HAP-1 (cell line): ENCODE results near the gene C1QTNF8.
A peak's percentile ranks its signal among the peaks of the same experiment; 100 is the strongest.

Experiments
- DNase-seq, 2 experiments: peaks; one replicate each; pipeline ENCODE4 v3.0.0-alpha.2; 2016 to 2020; ENCODE audit warnings: low spot score in 2 of 2
- H3K27me3 ChIP-seq: fragments of 250-450 bp; sonication (Bioruptor Pico); 2 replicates; pipeline ENCODE4 v1.5.1; 2020; ENCODE audit warnings: low read depth, mild to moderate bottlenecking, moderate library complexity
- H3K36me3 ChIP-seq: fragments of 250-450 bp; sonication (Bioruptor Pico); replicated peaks from 2 replicates; pipeline ENCODE4 v1.5.1; 2020; ENCODE audit warnings: mild to moderate bottlenecking
- H3K4me1 ChIP-seq: fragments of 250-450 bp; sonication (Bioruptor Pico); 2 replicates; pipeline ENCODE4 v1.5.1; 2020; ENCODE audit warnings: mild to moderate bottlenecking
- H3K4me3 ChIP-seq: fragments of 250-450 bp; sonication (Bioruptor Pico); 2 replicates; pipeline ENCODE4 v1.5.1; 2020; ENCODE audit warnings: mild to moderate bottlenecking, moderate library complexity
- H3K9me3 ChIP-seq: fragments of 250-450 bp; sonication (Bioruptor Pico); 2 replicates; pipeline ENCODE4 v1.5.1; 2020; ENCODE audit warnings: mild to moderate bottlenecking, moderate library complexity
- in situ Hi-C: fragments of 300-500 bp; cut with MboI; formaldehyde crosslinking; loops from 3 replicates; pipeline ENCODE4 v1.14.3; 2020; ENCODE audit warnings: low sequenced_read_pairs, inconsistent platforms, mixed read lengths

The C1QTNF8 gene

DNA sequence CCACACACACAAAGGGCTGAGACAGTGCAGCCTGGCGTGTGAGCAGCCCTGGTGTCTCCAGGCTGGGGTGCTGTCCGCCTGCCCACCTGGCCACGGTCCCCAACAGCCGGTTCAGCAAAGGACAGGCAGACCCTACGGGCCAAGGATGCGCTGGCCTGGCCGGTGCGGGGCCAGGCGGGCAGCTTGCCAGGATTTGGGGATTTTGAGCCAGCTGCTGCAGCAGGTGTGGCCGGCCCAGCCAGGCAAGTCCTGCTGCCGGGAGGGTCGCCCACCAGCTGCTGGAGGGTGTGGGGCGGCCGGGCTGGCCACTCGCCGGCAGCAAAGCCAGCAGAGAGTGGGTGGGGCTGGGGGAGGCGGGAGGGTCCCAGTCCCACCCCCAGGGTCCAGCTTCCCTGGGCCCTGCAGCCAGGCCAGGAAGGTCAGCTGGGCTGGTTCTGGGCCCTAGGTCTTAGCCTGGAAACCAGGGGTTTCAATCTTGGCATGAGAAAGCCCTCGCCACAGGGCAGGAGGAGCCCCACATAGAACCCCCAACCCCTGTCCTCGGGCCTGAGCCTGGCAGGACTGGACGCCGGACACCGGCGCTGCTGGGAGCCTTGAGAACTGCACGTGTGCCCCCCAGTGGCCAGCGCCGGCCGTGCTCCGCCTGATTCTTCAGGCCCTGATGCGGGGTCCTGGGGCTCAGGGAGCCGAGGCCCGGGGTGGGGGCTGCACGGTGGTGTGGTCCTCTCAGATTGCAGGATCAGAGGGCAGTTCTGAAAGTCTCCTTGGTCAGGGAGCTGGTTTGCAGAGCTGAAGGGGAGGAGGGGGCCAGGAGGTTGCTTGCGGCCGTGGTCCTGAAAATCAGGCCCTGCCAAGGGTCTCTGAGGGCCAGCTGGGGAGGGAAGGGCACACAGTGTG lies 41.1 kb downstream of the C1QTNF8 start:
- Histone ChIP-seq H3K9me3 (no peaks in the 10 kb centered on the region), H3K4me3 (no peak overlapping the region), H3K36me3 (no peaks in the 10 kb centered on the region), H3K27me3 (no peaks in the 10 kb centered on the region), H3K4me1 (no peaks in the 10 kb centered on the region)
- DNase-seq, result peak; percentile 26 to 77
- in situ Hi-C loops, result no loop called here

DNA sequence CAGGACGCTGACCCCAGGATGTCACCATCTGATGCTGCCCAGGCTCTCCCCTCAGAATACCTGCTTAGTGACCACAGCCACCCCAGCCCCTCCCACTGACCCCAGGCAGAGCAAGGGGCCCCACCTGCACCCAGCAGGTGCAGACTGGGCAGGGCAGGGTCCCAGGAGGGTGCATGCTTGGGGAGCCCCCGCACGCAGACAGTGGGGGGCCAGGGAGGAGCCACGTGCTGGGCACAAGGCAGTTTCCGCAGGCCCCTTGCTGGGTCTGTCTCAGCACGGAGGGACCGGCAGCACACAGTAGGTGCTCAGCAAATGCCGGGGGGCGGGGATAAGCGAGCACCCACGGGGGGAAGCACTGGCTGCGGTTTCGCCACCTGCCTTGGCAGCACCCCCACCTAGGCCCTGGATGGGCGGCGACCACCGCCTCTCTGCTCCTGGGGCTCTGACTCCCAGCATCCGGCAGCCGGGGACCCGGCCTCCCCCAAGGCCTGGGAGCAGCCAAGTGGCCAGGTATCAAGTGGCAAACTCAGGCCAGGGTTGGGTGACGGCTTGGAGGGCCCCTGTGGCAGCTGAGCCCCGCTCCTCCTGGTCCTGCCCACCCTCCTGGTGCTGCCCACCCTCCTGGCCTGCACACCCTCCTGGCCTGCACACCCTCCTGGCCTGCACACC lies 42.2 kb downstream of the C1QTNF8 start:
- no peak for DNase-seq
- H3K9me3 ChIP-seq, result no peaks in the 10 kb centered on the region
- in situ Hi-C loops, result no loop called here
- H3K4me3 ChIP-seq, result no peak overlapping the region
- no peaks in the 10 kb centered on the region for H3K36me3 ChIP-seq
- no peaks in the 10 kb centered on the region for H3K4me1 ChIP-seq
- no peaks in the 10 kb centered on the region for H3K27me3 ChIP-seq

DNA sequence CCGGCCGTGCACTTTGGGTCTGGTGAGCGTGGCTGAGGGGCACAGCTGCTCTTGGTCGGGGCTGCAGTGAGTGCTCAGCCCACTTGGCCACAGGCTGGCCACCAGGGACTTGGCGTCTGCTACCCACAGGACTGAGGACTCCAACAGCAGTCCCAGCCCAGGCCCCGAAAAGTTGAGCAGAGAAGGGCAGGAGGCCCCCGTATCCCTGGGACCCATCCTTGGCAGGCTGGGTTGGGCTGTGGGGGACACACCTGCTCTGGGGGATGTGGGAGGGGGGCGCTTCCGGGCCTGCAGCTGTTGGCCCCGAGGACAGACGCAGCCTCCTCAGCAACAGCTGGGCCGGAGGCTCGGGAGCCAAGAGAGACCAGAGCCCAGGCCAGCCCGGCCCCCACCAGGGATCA lies 42.9 kb downstream of the C1QTNF8 start:
- Histone ChIP-seq H3K36me3 (no peaks in the 10 kb centered on the region), H3K9me3 (no peaks in the 10 kb centered on the region), H3K27me3 (no peaks in the 10 kb centered on the region), H3K4me3 (no peak overlapping the region), H3K4me1 (peaks cover 2% of the 10 kb centered on the region)
- DNase-seq, result no peak
- in situ Hi-C loops, result no loop called here

DNA sequence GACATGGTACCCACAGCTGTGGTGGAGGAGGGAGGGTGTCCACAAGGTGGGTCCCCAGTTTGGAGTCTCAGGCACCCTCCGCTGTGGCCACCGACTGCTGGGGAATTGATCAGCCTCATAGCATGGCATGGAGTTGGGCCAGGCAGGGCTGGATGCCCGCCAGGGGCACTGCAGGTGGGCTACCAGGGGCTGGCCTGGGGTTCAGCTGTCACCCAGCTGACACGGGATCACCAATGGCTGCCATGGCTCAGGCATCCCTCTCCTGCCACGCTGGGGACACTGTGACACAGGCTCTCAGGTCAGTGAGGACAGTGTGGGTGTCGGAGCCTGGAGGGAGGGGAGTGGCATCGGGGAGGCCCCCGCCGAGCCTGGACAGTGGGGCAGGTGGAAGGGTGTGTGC lies 43.3 kb downstream of the C1QTNF8 start:
- DNase-seq, result no peak
- Histone ChIP-seq H3K4me3 (no peak overlapping the region), H3K27me3 (no peaks in the 10 kb centered on the region), H3K9me3 (no peaks in the 10 kb centered on the region), H3K4me1 (peaks cover 3% of the 10 kb centered on the region), H3K36me3 (no peaks in the 10 kb centered on the region)
- in situ Hi-C loops, result no loop called here

DNA sequence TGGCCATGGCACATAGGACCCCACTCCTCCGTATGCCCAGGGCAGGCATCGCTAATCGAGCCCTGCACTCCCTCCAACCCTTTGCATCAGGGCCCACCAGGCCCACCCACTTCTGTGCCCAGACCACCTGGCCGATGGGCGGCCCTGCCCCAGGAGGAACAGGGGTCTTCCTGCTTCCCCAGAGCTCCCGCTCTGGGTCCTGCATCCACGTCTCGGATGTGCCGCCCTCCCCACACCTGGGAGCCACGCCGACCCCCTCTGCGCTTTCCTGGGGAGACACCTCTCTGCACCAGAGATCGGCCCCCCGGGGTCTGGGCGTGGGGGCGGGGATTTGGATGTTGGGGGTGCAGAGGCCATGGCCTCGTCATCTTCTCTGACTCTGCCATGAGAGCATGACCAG lies 44.6 kb downstream of the C1QTNF8 start:
- Histone ChIP-seq H3K9me3 (no peaks in the 10 kb centered on the region), H3K27me3 (no peaks in the 10 kb centered on the region), H3K4me3 (no peak overlapping the region), H3K36me3 (no peaks in the 10 kb centered on the region), H3K4me1 (peaks cover 3% of the 10 kb centered on the region)
- DNase-seq, result no peak
- in situ Hi-C loops, result no loop called here

DNA sequence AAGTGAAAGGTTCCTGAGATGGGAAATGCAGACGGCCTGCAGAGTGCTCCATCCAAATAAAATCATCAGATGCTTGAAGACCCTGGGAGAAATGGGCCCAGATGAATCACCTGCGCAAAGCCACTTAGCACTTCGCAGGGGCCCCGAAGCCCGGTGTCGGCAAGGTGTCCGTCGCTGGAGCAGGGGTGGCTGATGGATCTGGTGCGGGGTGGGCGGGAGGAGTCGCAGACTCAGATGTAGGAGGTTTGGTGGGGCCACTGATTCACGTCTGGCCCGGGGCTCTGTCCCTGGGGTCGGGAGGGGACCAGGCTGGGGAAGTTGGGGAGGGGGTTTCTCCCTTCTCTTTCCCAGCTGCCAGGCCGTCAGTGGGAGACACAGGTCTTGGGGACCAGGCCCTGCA lies 45.1 kb downstream of the C1QTNF8 start:
- Histone ChIP-seq H3K27me3 (no peaks in the 10 kb centered on the region), H3K4me1 (peaks cover 3% of the 10 kb centered on the region), H3K36me3 (no peaks in the 10 kb centered on the region), H3K4me3 (no peak overlapping the region), H3K9me3 (no peaks in the 10 kb centered on the region)
- DNase-seq, result no peak
- in situ Hi-C loops, result no loop called here

DNA sequence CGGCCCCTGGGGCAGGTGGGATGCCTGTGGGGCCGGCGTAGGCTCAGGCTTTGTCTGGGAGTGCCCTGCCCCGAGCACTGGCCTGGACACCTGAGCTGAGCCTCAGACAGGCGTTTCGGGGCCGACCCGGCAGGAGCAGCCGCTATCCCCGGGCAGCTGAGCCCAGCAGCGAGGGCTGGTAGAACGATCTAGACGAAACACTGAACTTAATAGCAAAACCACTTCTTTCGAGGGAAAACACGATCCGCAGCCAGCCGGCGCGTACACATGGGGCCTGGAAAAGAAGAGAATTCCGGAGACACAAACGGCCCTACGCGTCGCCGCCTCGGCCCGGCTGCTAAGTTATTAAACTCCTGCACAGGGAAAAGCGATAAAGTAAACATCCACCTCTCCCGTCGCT lies 45.5 kb downstream of the C1QTNF8 start:
- in situ Hi-C loops, result no loop called here
- Histone ChIP-seq H3K27me3 (no peaks in the 10 kb centered on the region), H3K36me3 (no peaks in the 10 kb centered on the region), H3K4me1 (peaks cover 3% of the 10 kb centered on the region), H3K4me3 (no peak overlapping the region), H3K9me3 (no peaks in the 10 kb centered on the region)
- DNase-seq, result no peak

DNA sequence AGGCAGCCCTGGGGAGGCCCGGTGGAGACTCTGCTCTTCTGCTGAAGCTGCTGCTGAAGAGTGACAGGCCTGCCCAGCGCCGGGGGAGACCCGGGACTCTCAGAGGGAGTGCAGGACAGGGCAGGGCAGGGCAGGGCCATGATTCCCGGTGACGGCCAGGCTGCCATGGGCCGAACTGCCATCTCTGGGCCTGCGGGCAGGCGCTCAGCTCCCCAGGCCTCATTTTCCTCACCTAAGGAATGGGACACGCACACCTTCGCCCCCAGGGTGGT lies 46.1 kb downstream of the C1QTNF8 start:
- peaks cover 3% of the 10 kb centered on the region for H3K4me1 ChIP-seq
- in situ Hi-C loops, result loop anchor here (5.0 kb wide), 1 partner anchor 243 kb away; no protein-coding TSS in a partner anchor

DNA sequence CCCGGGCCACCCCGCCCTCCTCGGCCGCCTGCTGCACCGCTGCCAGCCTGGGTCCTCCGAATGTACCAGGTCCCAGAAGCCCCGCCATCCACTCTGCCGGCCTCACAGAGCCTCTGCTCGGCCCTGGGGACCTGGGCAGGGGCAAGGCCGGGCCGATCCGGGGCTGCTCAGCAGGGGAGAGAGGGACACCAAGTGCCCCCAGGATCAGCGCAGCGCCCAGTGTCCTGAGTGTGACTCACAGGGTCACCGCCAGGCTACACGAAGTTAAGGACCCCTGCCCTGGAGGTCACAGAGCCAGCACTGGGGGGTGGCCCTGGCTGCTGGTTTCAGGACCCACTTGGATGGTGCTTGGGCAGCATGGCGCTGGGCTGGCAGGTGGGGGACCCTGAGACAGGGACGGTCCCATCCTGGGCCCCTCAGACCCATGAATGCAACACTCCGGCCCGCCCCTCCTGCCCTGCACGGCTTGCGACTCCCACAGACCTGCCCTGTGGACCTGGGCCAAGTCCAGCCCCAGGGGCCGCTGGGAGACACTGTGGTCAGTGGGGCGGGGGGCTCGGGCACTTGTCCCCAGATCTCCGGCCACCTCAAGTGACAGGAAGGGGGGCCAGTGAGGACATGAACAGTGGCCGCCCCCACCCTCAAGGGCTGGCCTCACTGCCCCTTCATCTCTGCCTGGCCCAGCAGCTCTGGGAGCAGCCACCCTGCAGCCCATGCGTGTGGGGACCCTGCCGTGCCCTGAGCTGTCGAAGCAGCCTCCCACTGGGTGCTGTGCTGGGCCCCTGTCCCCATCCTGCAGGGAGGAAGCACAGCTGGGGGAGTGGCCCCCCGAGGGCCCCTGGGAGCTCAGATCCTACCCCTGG lies 46.7 kb downstream of the C1QTNF8 start:
- Histone ChIP-seq H3K27me3 (no peaks in the 10 kb centered on the region), H3K9me3 (no peaks in the 10 kb centered on the region), H3K4me3 (no peak overlapping the region), H3K36me3 (no peaks in the 10 kb centered on the region), H3K4me1 (peaks cover 4% of the 10 kb centered on the region)
- in situ Hi-C loops, result loop anchor here (5.0 kb wide), 1 partner anchor 242 kb away; no protein-coding TSS in a partner anchor
- no peak for DNase-seq

More for the DNA sequence above, 46.1 kb downstream of the C1QTNF8 start:
- DNase-seq, result no peak
- no peaks in the 10 kb centered on the region for H3K27me3 ChIP-seq
- no peaks in the 10 kb centered on the region for H3K9me3 ChIP-seq
- H3K36me3 ChIP-seq, result no peaks in the 10 kb centered on the region
- no peak overlapping the region for H3K4me3 ChIP-seq

DNA sequence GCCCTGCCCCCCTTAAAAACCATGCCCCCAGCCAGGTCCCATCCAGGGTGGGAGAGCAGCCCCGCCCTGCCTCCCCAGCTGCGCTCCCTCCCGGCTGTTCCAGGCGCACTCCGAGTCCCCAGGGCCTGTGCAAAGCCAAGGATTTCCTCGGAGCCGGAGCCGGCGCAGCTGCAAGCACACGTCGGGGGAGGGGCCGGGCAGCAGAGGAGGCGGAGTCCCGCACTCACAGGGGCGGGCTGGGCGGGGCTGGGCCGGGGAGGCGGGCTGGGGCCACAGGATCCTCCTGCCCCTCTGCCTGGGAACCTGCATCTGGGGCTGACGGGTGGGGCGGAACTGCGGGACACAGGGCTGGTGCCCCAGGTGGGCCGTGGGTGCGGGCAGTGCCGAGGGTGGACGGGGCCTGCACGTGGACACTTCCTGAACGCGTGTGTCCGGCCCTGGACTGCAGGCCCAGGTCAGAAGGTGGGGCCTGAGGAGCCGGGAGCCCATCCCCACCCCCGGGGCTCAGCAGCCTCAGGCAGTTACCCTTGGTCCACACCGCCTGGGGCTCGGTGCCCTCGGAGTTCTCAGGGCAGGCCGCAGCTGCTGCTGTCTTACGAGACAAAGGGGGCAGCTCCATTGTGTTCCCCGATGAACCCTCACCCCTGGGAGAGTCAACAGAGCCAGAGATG lies 47.5 kb downstream of the C1QTNF8 start:
- Histone ChIP-seq H3K27me3 (no peaks in the 10 kb centered on the region), H3K4me3 (no peak overlapping the region), H3K4me1 (peaks cover 6% of the 10 kb centered on the region), H3K9me3 (no peaks in the 10 kb centered on the region), H3K36me3 (no peaks in the 10 kb centered on the region)
- peak; percentile 76 to 90 for DNase-seq
- in situ Hi-C loops, result loop anchor here (5.0 kb wide), 1 partner anchor 241 kb away; no protein-coding TSS in a partner anchor

DNA sequence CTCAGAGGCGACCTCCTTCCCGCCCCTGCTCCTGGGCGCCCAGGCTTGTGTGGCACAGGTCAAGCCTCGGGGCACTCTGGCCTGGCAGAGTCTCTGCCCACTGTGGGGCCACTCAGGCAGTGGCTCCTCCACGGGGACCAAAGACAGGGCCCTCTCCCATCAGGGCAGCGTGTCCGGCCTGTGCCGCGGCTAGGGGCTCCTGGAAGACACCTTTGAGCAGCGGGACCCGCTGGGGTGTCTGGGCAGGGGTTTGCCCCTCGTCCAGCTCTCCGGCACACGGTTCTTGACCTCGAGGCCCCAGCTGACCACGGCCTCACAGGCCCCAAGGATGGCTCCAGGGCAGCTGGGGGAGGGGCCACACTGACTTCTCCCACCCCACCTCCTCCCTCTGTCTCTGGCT lies 48.2 kb downstream of the C1QTNF8 start:
- in situ Hi-C loops, result loop anchor here (5.0 kb wide), 1 partner anchor 240 kb away; no protein-coding TSS in a partner anchor
- H3K9me3 ChIP-seq, result no peaks in the 10 kb centered on the region
- H3K27me3 ChIP-seq, result no peaks in the 10 kb centered on the region
- H3K36me3 ChIP-seq, result no peaks in the 10 kb centered on the region
- DNase-seq, result no peak
- H3K4me1 ChIP-seq, result peaks cover 6% of the 10 kb centered on the region
- H3K4me3 ChIP-seq, result no peak overlapping the region

DNA sequence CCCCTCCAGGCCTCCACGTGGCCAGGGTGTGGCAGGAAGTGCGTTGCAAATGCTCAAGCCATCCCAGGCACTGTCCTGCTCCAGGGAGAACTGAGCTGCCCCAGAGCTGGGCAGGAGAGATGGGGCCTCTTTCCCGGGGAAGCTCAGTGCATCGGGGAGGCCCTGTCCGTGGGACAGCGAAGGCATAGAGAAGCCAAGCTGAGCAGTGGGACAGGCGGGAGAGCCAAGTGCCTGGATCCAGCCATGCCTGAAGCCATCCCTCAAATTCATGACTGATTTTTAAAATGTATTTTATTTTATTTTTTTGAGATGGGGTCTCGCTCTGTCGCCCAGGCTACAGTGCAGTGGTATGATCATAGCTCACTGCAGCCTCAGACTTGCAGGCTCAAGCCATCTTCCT lies 48.9 kb downstream of the C1QTNF8 start:
- H3K9me3 ChIP-seq, result no peaks in the 10 kb centered on the region; the same call in 1 of the 2 replicates
- no peak overlapping the region for H3K4me3 ChIP-seq
- no peaks in the 10 kb centered on the region for H3K27me3 ChIP-seq
- peaks cover 6% of the 10 kb centered on the region for H3K4me1 ChIP-seq
- in situ Hi-C loops, result loop anchor here (5.0 kb wide), 1 partner anchor 240 kb away; no protein-coding TSS in a partner anchor
- no peak for DNase-seq
- H3K36me3 ChIP-seq, result no peaks in the 10 kb centered on the region
